ENCODE results near the gene NES.

- TF ChIP-seq RAD21 (IDR thresholded peaks at IDR 0.05; ENCODE audit: low read length) (no peak), CTCF (IDR thresholded peaks at IDR 0.05) (no peak), POLR2AphosphoS5 (IDR thresholded peaks at IDR 0.05; ENCODE audit: low read depth, low read length) (no peak), MAX (IDR thresholded peaks at IDR 0.05; ENCODE audit: low read depth) (no peak), GATA2 (CRISPR knock-in tag; IDR thresholded peaks at IDR 0.05) (no peak), REST (IDR thresholded peaks at IDR 0.05; ENCODE audit: low read depth, low read length) (no peak), EP300 (IDR thresholded peaks at IDR 0.05; ENCODE audit: borderline replicate concordance in 1 of 2, low read depth in 1 of 2, low read length in 1 of 2) (no peak), USF2 (IDR thresholded peaks at IDR 0.05; ENCODE audit: borderline replicate concordance, low read depth, low read length) (no peak), SMC3 (IDR thresholded peaks at IDR 0.05; ENCODE audit: low read depth, low read length) (no peak), PBX3 (IDR thresholded peaks at IDR 0.05) (no peak)
Observed at GRCh38 chr1:156652992-156653355, 24.2 kb downstream of the NES start.

All from SK-N-SH (cell line).